PFSK-1 (cell line): ENCODE data around the gene KLHL26.

Experiments
- FOXP2 ChIP-seq: optimal IDR thresholded peaks from 2 replicates; pipeline ENCODE3; 2011; ENCODE audit warnings: borderline replicate concordance, control low read depth, inconsistent platforms; ENCODE audit not compliant: insufficient read depth; ENCODE audit errors: extremely low read length, extremely low read depth
- POLR2AphosphoS5 ChIP-seq: IDR thresholded peaks from 2 replicates; pipeline ENCODE4 v1.6.1; 2012; ENCODE audit warnings: low read depth, mild to moderate bottlenecking, control low read depth, low read length, moderate library complexity
- REST ChIP-seq, 2 experiments: IDR thresholded peaks; 2 replicates each; pipeline versions ENCODE4 v1.6.1 to v1.8.0; 2011 to 2012; ENCODE audit warnings: low read depth in 2 of 2, low read length in 2 of 2, control low read depth in 1 of 2, inconsistent platforms in 1 of 2, mild to moderate bottlenecking in 1 of 2, moderate library complexity in 1 of 2; ENCODE audit not compliant: insufficient read depth in 1 of 2
- SIN3A ChIP-seq: IDR thresholded peaks from 2 replicates; pipeline ENCODE4 v1.6.1; 2012; ENCODE audit warnings: mild to moderate bottlenecking, low read length, moderate library complexity, borderline replicate concordance; ENCODE audit not compliant: insufficient read depth
- TAF1 ChIP-seq: IDR thresholded peaks from 2 replicates; pipeline ENCODE4 v1.6.1; 2012; ENCODE audit warnings: low read length, control low read depth, borderline replicate concordance; ENCODE audit not compliant: insufficient read depth

KLHL26 gene

GRCh38 chr19:18608102-18608804, 28.6 kb upstream of the KLHL26 start:
- no peak for TF ChIP-seq FOXP2
- TF ChIP-seq TAF1, result no peak
- no peak for TF ChIP-seq SIN3A
- TF ChIP-seq POLR2AphosphoS5, result no peak
- no peak for TF ChIP-seq REST (IDR thresholded peaks at IDR 0.05; ENCODE audit: insufficient read depth in 1 of 2, low read depth in 2 of 2, low read length in 2 of 2)

- no peak for TF ChIP-seq TAF1
- TF ChIP-seq SIN3A, result no peak
- TF ChIP-seq REST (IDR thresholded peaks at IDR 0.05; ENCODE audit: insufficient read depth in 1 of 2, low read depth in 2 of 2, low read length in 2 of 2), result no peak
- no peak for TF ChIP-seq FOXP2
- no peak for TF ChIP-seq POLR2AphosphoS5
Measured at GRCh38 chr19:18608805-18609716, 27.8 kb upstream of the KLHL26 start.

GRCh38 chr19:18609717-18610051, 27.1 kb upstream of the KLHL26 start:
- TF ChIP-seq SIN3A, result no peak

GRCh38 chr19:18610245-18610555, 26.6 kb upstream of the KLHL26 start:
- TF ChIP-seq REST (IDR thresholded peaks at IDR 0.05; ENCODE audit: insufficient read depth in 1 of 2, low read depth in 2 of 2, low read length in 2 of 2) (no peak), POLR2AphosphoS5 (no peak), FOXP2 (no peak), SIN3A (no peak), TAF1 (no peak)

GRCh38 chr19:18610556-18611326, 26.1 kb upstream of the KLHL26 start:
- no peak for TF ChIP-seq SIN3A
- TF ChIP-seq TAF1, result no peak
- TF ChIP-seq REST (IDR thresholded peaks at IDR 0.05; ENCODE audit: insufficient read depth in 1 of 2, low read depth in 2 of 2, low read length in 2 of 2), result no peak
